ENCODE data around the gene ZMAT5. TPM values are rescaled to one million over a fixed set of nuclear protein-coding genes. Genes with fewer than 3 reads are reported as not detected.

Gene ZMAT5
- total and polyA plus RNA-seq, 9 of the 15 experiments (the other 6 are each of a cell fraction or from before 2014, with no cell fraction given): 2.0 to 25.2 (median 11.9) TPM

GRCh38 chr22:29810216-29810615 lies 43.4 kb upstream of the ZMAT5 start (continued):
- TF ChIP-seq CUX1 (CRISPR knock-in tag; IDR thresholded peaks at IDR 0.05) (no peak), NEUROD1 (IDR thresholded peaks at IDR 0.05; ENCODE audit: borderline replicate concordance, low read depth, low read length, partially characterized antibody) (no peak)

GRCh38 chr22:29806196-29806595 lies 39.4 kb upstream of the ZMAT5 start:
- H3K4me1 ChIP-seq (replicated peaks in 1 of 2; ENCODE audit: control insufficient read depth in 2 of 2, insufficient read depth in 2 of 2, low read length in 2 of 2): peaks cover 4 to 5% of the 10 kb centered on the region in 2 experiments; a peak in 3 of 5 replicates
- ATAC-seq: no peak
- WGBS (ENCODE audit: insufficient coverage, low coverage, missing lambda C conversion rate): 89% methylated on average over 4 of the region's 6 CpGs
- ChIA-PET POLR2A (interaction anchor here (0.7 kb wide), 1 partner anchor 31 kb away, joined by 4 read pairs; the partner anchor contains the start of gene ASCC2), CTCF (ENCODE audit: low intra/inter-chr PET ratio) (no interaction called here)
- no peak overlapping the region for H3K27ac ChIP-seq (ENCODE audit: extremely low read depth, low read depth, low read length)
- TF ChIP-seq KDM2B (CRISPR knock-in tag; IDR thresholded peaks at IDR 0.05): no peak
- no peak for DNase-seq (ENCODE audit: extremely low read depth in 1 of 4, low spot score in 3 of 4)
- H3K4me2 ChIP-seq (ENCODE audit: insufficient read depth, low read length): no peak overlapping the region
- H3K9me3 ChIP-seq (replicated peaks; ENCODE audit: control insufficient read depth, insufficient read depth, low read depth, low read length): no peaks in the 10 kb centered on the region
- H3K27me3 ChIP-seq (ENCODE audit: control insufficient read depth in 2 of 2, insufficient read depth in 2 of 2, low read length in 2 of 2): no peaks in the 10 kb centered on the region
- H3K4me3 ChIP-seq: no peak overlapping the region
- H3K79me2 ChIP-seq (ENCODE audit: control insufficient read depth, insufficient read depth, low read length): no peaks in the 10 kb centered on the region
- no peaks in the 10 kb centered on the region for H4K20me1 ChIP-seq (replicated peaks; ENCODE audit: control insufficient read depth, insufficient read depth, low read length)
- H3K36me3 ChIP-seq (ENCODE audit: control insufficient read depth, insufficient read depth, low read length): peaks cover 75% of the 10 kb centered on the region; the same call in 2 of the 3 replicates
- no peaks in the 10 kb centered on the region for H3K9me1 ChIP-seq (ENCODE audit: control insufficient read depth, insufficient read depth, low read length)
- intact Hi-C loops (cut with micrococcal nuclease) (no loop called here), in situ Hi-C loops (cut with MboI) (no loop called here)
- no TSS peak for BruUV-seq (replicated peaks)
- no peak for FAIRE-seq
- H3K9ac ChIP-seq (ENCODE audit: insufficient read depth in 1 of 2, low read depth in 2 of 2, low read length in 2 of 2): no peak overlapping the region
- H2AFZ ChIP-seq (ENCODE audit: low read depth, low read length): no peak overlapping the region
